NOMO-1 treated with dmso at 0.1 percent for 144 hours (cell line): ENCODE data around the gene CASZ1.

Experiments
- DNase-seq: peaks from one replicate; lab custom pipeline; 2025; ENCODE audit not compliant: unreplicated experiment; lab: John Stamatoyannopoulos, UW

Gene CASZ1

DNA sequence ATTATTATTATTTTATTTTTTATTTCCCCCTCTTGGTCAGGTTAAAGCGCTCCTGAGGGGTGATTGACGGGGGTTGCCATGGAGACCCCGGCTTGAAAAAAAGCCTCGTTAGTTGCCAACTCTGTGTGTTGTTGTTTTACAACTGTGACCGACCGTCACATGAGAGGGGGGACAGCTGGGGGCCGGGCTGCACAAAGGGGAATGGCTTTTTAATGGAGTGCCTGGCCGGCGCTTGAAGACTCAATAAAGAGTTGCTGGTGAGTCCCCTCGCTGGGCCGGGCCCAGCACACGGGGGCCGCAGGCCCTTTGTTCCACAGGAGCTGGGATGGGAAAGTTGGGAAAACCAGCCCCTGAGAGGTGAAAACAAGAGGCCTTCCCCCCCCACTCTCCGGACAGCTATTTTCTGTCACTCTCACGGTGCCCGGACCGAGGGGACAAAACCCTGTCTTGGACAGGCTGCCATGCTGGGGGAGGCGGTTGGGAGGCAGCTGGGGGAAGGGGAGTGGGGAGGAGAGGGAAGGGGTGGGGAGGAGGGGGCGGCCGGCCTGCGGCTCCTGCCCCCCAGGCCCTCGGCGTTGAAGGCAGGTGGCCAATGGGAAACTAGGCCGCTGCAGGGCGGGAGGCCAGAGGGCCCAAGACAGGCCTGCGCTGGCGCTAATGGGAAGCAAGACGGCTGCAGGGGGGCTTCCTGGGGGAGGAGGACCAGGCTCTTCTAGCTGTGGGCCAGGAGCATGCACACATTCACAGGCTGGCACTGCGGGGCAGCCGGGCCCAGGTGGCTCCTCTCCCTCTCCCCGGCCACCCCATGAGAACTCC, 67.6 kb downstream of the CASZ1 start:
- DNase-seq, result no peak

DNA sequence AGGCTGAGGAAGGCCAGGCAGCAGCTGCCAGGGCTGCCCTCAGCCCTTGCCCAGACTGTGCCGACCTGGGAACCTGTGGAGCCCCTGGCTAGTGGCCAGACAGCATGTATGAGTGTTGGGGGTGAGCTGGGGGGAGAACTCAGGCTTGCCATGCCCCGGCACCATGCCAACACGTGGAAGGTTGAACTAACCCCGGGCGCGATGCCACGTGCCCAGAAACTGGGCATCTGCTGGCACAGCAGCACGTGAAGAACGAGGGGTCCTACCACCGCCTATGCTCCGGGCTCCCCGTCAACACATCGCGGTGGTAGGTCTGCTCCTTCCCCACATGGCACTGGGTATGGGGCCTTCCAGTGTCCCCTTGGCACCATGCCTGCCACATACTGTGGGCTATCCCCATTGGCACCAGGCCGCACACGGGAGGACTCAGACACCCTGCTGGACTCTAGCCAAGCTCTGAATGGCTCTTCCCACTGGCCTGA, 68.7 kb downstream of the CASZ1 start:
- DNase-seq, result no peak

DNA sequence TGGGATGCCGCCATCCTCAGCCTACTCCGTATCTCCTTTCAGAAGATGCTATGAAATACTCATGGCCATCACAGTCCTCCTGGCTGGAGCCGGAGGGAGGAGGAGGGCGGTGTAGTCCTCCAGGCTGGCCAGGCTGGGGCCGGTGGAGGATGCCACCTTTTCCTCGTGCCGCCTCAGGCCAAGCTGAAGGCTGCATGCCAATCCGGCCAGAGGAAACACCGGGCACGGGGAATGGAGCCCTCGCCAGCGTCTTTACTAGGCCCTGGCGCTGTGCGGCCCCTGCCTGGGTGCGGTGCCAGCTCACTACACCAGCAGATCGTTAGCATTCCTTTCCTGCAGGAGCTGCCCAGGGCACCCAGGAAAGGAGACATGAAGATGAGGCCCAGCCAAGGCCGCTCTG, 70.1 kb downstream of the CASZ1 start:
- no peak for DNase-seq

DNA sequence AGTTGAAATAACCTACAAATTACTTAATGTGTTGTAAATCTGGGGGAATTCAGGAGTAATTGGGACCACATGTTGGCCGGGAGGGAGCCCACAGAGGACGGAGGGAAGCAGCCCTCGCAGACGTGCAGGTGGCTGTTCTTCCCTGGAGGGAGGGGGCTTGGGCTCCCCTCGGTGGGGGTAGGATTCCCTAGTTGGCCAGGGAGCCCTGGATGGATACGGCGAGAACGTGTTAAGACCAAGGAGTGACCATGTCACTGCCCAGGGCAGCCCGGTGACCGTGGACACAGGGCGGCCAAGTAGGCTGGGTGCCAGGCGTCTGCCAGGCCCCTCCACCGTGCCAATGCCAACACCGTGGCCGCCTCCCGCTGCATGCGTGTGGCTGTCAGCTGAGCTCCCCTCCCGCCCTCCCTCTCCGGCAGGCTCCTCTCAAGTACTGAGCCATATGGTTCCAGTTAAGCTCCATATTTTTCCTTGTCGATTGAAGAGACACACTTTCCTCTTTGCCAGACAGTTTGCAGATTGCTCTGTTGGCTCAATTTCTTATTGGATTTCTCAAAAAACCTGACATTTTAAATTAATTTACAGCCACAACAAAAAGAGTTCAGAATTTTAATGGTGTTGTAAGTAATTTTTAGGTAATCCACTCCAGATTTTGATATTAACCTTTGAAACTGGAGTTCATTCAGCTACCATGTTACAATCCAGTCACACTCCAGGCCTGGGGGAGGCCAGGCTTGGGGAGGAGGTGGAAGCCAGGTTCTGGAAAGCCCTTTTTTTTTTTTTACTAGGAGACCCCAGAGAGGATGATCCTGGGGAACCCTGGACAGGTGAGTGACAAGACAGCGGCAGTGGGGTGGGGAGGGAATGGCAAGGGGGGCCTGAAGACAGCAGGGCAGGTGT, 71.2 kb downstream of the CASZ1 start:
- no peak for DNase-seq

DNA sequence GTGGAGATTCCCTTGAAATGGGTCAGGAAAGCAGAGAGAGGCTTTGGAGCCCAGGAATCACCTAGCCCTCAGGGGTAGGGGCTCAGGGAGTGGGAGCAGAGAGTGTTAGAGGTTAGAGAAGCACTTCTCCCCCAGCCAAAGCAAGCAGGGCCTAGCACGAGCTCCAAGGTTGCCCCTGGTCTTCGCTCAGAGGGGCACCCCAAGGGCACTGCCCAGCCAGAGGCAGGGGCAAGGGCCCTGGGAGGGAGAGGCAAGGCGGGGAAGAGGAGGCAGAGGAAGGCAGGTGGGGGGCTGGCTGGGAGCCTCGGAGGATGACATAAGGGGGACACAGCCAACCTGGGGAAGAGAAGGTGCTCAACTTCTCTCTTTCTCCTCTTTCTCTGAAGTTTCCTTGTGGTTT, 71.9 kb downstream of the CASZ1 start:
- no peak for DNase-seq

DNA sequence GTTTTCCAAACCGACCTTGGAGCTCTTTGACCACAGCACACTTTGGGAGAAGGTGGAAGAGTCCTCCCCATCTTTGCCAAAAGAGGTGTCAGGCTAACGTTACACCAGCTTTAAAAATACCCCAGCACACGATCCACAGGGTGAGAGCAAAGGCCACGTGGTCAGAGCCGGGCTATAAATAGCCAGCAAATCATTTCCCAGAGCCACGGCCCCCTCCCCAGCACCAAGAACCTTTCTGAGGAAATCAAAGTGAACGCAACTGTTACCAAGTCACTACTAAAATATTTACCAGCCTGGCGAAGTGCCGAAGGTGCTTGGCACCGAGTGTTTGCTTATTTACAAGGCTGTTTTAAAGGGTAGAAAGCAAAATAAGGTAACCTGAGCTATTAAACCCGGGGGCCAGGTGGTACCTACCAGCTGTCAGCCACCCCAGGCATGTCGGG, 72.4 kb downstream of the CASZ1 start:
- no peak for DNase-seq

DNA sequence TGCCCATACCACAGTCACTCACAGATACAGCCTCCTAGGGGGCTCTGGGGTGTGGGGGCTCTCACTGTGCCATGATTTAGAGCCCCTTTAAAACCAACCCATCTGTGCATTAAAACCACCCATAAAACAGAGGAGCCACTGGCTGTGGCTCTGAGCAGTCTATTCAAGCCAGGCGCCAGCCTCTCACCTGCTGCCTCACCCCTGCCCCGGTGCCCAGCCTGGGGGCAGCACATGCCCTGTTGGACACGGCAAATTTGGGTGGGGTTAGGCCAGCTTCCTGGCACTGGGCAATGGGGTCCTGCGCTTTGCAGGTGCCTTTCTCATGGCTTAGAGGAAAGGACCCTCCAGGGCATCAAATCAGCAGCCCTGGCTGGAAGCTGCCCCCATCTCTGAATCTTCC, 73.1 kb downstream of the CASZ1 start:
- no peak for DNase-seq

DNA sequence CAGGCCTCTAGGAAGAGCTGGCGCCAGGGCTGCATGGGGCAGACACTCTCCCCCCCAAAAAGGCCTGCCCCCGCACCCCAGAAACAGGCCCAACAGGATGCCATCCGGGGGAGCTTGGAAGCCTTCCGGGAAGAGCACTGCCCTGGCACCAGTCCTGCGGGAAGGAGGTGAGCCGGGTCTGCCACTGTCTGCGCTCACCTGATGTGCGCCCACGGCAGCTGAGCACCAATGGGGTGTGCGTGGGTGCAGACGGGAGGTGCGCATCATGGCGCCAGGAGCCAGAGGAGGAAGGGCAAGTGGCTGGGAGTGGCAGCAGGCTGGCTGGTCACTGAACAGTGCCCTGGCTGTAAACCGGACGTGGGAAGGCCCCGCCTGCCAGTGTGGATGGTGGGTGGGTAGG, 73.6 kb downstream of the CASZ1 start:
- no peak for DNase-seq

DNA sequence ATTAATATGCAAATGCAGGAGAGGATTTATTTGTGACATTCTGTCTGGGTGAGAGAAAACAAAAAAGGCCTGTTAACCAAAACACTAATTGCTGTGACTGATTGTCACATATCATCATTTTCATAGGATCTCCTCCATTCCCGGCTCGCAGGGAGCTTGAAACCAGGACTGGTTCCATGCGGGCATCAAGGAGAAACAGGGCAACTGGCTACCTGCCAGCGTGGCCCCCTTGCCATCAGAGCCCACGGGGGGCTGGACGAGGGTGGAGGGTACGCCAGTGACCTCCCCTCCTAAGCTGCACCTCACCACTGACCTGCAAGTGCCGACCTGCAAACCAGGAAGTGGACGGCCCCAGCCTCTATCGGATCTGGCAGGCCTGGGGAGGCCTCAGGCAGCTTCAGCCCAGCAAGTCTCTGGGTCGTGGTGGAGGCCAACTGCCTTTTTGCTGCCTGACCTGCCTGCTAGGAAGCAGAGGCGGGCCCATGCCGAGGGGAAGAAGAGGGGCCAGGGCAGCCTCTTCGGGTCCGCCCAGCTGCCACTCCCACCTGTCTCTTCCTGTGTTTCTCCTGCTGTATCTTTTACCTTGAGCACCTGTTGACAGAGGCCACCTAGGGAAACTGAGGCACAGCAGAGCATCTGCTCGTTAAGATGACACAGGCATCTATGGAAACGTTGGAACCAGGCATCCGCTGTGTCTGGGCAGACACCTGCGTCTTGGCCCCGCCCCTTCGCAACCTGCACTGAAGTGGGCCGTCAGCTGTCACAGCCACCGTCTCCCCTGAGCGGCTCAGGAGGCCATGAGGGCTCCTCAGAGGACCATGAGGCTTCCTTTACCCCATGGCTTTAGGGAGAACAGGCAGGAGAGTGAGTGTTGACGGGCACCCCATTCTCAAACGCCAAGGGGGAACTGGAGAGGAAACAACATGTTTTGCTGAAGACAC, 74.8 kb downstream of the CASZ1 start:
- no peak for DNase-seq

DNA sequence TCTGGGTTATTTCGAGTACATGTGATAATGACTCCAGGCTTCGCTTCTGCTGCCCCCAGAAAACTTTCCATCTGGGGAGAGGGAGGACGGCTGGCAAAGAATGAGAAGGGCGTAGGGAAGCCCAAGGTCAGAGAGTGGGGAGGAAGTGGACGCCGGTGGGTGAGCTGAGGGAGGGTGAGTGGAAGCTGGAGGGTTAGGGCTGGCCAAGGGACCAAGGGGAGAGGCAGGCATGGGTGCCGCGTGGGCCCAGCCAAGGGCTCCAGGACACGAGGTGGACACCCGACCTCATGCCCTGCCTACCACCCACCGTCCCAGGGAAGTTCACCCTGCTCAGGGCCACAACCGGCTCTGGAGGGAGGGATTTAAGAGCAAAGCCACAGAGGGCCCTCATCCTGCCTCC, 75.8 kb downstream of the CASZ1 start:
- DNase-seq, result no peak

DNA sequence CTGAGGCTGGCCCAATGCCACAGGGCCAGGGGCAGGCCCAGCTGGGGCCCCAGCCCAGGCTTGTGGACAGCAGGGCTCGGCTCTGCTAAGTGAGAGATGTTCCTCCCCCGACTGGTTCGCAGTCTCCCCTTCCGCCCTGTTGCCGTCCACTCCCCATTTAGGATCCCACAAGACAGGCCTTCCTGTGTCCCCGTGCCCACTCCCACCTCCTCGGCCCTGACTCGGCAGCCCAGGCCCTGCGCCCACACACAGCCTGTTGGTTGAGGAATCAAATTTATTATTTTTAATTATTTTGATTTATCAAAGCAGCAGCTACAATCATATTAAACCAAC, 78.4 kb downstream of the CASZ1 start:
- DNase-seq, result no peak

DNA sequence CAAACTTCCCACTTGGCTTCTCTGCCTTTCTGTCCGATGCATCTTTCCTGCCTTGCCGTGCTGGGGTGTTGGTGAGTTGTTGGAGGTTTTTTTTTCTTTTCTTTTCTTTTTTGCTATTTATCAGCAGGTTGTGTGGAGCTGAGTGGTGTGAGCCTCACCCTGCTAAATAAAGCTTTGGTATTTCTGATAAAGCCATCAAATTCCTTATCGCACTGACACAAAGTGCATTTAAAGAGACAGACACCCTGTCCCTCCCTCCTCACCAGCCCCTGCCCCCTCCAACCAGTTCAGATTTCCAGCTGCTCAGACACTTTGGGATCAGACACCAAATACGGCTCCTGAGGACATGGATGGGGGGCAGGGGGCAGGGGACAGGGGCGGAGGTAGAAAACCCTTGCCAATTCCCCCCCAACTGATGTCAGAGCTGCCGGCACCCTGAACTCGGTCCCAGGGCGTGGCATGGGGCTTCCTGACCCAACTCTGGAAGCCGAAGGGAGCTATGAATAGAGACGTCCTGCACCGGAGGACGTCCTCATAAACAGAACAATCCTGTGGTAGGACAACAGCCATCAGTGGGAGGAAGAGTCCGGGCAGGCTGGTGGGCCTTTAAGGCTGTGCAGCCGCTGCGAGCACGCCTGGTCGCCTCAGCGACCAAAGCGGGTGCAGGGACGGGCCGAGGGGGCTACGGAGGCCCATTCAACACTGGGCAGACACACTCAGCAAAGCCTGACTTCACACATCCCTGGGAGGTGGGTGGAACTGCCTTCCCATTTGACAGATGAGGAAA, 79.0 kb downstream of the CASZ1 start:
- DNase-seq, result no peak

DNA sequence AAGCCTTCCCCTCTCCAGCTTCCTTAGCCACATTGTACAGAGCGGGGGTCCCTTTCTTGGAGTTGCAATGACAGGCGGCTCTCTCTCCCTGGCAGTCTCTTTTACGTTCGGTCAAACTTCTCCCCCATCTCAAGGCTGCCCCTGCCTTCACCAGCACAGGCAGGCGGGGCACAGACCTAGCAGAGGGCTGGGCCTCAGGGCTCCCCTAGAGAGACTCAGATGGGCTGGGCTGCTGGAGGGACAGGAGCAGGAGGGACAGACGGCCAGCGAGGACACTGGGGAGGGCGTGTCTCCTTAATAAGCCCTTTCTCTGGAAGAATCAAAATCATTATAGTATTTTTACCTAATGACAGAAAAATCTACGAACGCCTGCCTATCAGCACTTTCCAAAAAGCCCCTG, 79.6 kb downstream of the CASZ1 start:
- DNase-seq, result no peak

DNA sequence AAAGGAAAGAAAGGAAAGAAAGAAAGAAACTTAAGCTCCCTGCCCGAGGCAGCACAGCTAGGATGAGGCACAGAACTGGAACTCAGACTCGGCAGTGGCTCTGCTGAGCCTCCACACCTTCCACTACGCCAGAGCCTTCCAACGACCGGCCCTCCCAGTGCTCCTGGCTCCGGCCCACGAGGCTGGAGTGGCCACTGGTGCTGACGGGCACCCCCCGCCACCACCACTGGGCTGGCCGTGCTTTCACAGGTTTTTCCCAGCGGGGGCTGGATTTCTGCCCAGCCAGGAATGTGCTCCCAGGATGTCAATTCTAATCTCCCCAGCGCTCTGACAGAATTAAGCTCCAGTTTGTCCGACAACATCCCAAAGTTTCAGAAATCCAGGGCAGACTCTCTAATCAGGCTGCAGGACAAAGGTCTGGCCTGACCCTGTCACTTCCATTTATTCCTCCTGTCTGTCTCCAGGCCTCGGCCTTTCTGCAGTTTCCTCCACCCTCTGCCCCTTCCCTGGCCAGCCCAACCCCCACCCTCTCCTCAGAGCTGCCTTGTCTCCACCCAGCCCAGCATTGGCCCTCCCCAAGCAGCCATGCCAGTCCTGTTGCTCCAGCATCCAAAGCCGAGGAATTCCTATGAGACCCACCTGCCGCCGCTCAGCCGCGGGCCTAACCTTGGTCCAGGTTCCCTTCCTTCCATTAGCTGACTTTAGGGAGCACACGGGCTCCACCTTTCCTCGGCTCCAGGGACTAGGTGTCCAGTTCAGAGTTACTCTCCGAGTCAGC, 81.9 kb downstream of the CASZ1 start:
- no peak for DNase-seq

DNA sequence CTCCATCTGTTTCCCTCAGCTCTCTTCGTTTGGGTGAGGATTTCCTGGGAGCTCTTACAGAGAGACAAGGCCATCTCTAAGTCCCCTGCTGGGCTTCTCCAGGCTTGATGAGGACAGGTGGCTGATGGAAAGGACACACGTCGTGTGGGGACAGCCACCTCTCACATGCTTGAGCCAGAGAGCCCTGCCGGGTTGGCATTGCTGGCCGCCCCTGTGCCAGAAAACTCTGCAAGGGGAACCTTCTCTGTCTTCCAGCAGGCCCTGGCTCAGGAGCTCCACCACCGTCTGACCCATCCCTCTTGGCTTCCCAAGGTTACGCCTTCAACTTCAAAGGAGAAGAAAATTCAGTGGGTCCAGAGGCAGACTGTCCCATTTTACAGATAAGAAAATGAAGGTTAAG, 82.8 kb downstream of the CASZ1 start:
- no peak for DNase-seq

DNA sequence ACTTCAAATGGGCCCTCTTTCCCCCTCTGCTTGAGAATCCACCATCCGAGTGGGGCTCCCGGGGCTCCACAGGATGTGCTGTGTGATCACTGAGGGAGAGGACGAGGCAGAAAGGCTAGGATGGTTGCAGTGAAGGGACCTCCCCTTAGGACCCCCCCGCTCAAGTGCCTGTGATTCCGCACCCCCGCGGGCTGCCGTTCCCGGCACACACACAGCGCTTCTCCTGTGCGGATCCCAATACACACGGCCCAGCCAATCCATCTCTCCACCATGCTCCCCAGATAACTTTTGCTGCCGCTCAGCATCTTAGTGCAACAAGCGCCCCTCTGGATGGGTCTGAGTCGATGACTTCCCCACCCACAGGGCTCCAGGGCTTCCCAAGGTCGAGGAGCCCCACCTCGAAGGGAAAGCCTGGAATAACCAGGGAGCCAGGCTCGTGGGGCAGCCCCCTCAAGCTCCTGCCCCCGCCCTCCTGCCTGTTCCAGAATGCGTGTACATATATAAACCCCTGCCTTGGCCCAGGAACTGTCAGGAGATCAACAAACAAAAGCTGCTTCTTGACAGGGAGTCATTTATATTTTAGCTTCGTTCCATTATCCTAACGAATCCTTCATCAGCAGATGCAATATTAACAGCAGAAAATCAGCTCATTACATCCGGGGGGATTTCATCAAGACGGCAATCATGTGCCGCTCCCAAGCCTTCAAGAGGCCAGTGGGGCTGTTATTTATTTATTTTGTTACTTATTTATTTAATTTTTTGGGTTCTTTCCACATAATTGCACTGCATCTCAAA, 83.7 kb downstream of the CASZ1 start:
- no peak for DNase-seq

DNA sequence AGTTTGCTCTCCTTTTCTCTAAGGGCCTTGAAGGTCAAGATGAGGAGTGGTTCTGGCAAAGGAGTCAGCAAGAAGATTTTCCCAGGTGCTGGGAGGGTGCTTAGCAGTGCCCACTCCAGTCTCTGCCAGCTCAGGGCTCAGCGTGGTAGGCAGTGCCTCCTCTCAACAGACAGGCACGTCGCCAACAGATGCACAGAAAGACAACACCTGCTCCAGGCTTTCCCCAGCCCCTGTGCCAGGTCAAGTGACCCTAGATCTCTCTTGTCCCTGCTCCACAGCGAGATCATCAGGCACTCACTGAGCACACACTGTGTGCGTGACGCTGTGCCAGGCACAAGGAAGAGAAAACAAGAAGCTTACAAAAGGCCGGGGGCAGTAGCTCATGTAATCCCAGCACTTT, 86.0 kb downstream of the CASZ1 start:
- DNase-seq, result no peak

DNA sequence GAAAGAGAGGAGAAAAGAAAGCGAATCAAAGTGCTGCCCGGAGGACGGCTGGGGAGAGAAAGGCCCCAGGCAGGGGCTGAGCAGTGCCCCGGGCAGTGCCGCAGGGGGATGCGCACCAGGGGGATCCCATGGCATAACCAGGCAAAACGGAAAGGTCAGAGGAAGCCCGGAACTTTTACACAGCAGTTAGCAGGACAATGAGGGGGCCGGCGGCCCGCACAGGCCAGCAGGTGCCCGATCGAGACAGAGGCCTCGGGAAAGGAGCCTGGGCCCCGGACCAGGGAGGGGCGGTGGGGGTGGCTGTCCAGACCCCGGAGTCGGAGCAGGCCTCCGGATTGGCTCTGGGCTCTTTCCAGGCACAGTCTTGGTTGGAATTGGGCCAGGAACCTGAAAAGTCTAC, 86.8 kb downstream of the CASZ1 start:
- DNase-seq, result no peak

DNA sequence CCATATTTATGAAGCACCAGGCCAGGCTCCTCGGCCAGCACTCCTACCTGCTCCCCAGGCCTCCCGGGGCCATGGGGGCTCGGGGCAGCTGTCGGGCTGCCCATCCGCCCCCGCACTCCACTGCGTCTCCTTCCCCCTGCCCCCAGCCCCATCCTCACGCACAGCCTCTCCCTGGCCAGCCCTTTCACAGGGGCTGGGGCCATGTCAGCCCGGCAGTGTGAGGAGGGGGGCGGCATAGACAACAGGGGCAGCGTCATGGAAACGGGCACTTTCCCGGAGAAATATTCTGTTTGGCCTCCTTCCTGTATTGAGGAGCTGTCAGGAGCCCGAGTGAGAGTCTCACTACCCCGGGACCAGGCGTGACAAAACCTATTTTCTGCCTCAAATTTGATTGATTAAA, 87.3 kb downstream of the CASZ1 start:
- DNase-seq, result no peak
